Endometrium (tissue), 2 donors: ENCODE measurements around the gene SYT1.
"Not testable (repeated sequence)": the region's sequence is repeated elsewhere in the genome, so short reads cannot be mapped to it uniquely, and the experiment has no call there.

Experiments
- FAIRE-seq: peaks from 2 replicates; lab custom pipeline; 2012; peaks lifted over from hg19 to GRCh38; lab: Jason Lieb, UNC
- donor health status: control.
- donor health status: control.

SYT1 gene

GRCh38 chr12:78968226-78968625, 103.7 kb downstream of the SYT1 start:
- no peak for FAIRE-seq

DNA sequence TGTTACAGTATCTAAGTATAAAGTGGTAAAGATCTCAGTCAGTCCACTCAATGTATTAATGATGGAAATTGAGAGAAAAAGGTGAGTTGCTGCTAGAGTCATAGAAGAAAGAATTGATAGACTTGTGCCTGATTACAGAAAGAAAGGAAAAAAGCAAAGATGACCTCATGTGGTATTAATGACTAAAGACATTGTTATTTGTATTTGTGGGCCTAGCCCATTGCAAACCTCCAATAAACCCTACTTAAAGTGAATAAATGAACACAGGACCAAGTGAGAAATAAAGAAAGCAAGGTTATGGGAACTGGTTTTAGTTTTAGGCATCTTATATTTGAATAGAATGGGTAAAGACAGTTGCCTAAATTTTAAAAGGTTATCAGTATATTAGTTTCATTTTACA, 105.5 kb downstream of the SYT1 start:
- FAIRE-seq: no peak

- no peak for FAIRE-seq
These were observed 112.8 kb downstream of the SYT1 start for GRCh38 chr12:78977304-78977867.

GRCh38 chr12:78994168-78994791, 129.7 kb downstream of the SYT1 start:
- FAIRE-seq: no peak

GRCh38 chr12:79000501-79000900, 135.9 kb downstream of the SYT1 start:
- no peak for FAIRE-seq

DNA sequence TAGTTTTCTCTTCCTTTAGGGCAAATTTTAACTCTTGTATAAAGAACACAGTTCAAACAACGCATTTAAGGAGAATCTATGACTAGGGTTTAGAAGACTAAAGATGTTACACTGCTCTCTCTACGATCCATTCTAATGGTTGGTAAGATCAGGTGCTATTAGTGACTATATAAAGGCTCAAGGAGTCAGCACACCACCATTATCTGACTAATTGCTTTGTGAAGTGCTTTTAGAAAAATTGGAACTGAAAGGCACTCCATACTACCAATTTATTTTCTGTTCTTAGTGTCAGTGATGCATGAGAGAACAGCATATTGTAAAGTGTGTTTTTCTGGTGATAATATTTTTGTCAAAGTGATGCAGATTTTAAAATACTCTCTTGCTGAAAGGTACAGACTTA, 136.8 kb downstream of the SYT1 start:
- no peak for FAIRE-seq

DNA sequence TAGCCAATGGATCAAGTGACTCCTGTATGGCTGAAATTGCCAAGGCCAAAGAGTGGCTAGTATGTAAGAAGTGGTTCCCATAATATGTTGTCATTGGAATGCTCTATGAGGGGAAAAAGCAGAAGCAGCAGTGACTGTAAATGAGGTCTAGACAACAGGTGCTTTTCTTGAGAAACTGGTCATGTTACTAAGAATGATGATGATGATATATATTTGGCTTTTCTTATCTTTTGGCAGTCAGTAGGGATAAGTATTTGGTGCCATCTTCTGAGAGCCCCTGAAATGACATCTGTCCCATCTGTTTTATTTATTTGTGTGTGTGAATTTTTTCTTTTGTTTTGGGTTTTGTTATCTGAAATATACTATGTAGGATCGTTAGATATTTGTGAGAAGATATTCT, 141.7 kb downstream of the SYT1 start:
- no peak for FAIRE-seq

GRCh38 chr12:79008591-79008990, 144.0 kb downstream of the SYT1 start:
- no peak for FAIRE-seq

DNA sequence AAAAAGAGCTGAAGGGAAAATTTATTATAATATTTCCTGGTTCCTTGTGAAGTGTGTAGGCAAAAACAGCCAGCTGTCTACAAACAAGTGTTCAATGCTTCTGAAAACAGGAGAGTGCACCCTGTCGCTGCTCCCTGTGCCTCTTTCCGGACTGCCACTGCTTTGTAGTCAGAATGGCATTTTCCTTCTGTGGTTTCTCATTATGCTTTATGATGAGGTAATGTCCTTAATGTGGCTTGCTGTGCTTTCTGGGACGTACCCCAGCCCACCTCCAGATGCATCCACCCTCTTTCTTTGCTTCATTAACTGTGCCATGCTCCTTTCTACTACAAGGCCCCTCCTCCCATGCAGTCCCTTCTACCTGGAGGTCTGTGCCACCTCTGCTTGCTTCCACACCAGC, 148.1 kb downstream of the SYT1 start:
- FAIRE-seq: no peak

DNA sequence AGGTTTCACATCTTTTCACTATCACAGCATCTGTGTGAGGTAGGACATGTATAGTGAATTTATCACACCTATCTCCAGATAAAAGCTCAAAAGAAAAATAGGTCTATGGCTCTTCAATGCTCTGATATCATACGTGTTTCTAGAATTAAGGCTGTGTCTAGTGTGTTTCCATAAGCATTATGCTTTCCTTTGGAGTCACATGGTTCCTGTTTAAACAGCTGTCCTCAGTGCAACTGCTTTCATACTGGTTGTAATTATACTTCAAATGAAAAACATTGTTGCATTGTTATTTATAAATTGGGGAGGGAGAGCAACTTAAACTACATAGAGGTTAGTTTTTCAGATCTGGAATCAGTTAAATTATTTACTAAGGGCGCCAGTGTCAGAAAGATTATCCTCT, 151.6 kb downstream of the SYT1 start:
- peak; percentile 86 for FAIRE-seq

- no peak for FAIRE-seq
These were observed 155.1 kb downstream of the SYT1 start for GRCh38 chr12:79019672-79020071.

- no peak for FAIRE-seq
These were observed 155.5 kb downstream of the SYT1 start for GRCh38 chr12:79020106-79020505.

GRCh38 chr12:79021021-79021420, 156.4 kb downstream of the SYT1 start:
- no peak for FAIRE-seq

GRCh38 chr12:79023261-79023660, 158.7 kb downstream of the SYT1 start:
- FAIRE-seq: peak; percentile 8

GRCh38 chr12:79023784-79024183, 159.2 kb downstream of the SYT1 start:
- FAIRE-seq: no peak

- no peak for FAIRE-seq
These were observed 169.2 kb downstream of the SYT1 start for GRCh38 chr12:79033788-79034187.

DNA sequence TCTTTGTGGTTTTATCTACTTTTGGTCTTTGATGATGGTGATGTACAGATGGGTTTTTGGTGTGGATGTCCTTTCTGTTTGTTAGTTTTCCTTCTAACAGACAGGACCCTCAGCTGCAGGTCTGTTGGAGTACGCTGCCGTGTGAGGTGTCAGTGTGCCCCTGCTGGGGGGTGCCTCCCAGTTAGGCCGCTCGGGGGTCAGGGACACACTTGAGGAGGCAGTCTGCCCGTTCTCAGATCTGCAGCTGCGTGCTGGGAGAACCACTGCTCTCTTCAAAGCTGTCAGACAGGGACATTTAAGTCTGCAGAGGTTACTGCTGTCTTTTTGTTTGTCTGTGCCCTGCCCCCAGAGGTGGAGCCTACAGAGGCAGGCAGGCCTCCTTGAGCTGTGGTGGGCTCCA, 180.2 kb downstream of the SYT1 start:
- FAIRE-seq: not testable (repeated sequence)

GRCh38 chr12:79045149-79045703, 180.7 kb downstream of the SYT1 start:
- FAIRE-seq: not testable (repeated sequence)

DNA sequence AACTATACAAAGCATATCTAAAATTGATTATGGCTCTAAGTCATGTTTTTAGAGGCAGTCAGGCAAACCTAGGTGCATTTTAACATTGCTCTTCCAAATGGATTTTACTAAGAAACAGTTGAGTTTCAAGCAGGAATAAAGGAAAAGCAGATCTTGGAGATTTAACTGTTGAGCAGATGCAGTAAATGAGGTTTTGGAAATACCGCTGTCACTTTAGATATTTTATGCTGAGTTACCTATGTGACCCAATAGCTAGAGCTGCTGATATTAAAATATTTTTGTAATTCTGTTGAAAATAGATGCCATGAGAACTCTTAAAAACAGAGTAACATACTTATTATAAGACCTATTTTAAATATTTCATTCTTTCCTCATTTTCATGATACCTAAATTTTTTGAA, 181.4 kb downstream of the SYT1 start:
- FAIRE-seq: no peak

DNA sequence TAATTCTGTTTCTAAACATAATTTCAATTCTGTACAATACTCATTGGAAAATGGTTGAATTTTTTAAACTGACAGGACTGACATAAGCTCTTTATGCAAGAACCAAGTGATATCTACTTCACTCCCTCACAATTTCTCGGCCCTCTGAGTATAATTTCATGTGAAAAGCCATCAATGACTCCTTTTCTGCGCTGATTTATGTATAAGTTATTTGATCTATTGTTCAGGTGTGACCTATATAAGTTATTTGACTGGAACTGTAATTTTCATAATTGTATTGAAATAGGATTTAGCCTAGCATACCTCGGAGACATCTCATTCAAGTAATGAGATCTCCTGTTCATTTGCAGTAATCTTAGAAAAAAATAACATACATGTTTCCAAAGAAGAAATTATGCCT, 184.4 kb downstream of the SYT1 start:
- FAIRE-seq: no peak

GRCh38 chr12:79053394-79053793, 188.8 kb downstream of the SYT1 start:
- peak; percentile 93 for FAIRE-seq

DNA sequence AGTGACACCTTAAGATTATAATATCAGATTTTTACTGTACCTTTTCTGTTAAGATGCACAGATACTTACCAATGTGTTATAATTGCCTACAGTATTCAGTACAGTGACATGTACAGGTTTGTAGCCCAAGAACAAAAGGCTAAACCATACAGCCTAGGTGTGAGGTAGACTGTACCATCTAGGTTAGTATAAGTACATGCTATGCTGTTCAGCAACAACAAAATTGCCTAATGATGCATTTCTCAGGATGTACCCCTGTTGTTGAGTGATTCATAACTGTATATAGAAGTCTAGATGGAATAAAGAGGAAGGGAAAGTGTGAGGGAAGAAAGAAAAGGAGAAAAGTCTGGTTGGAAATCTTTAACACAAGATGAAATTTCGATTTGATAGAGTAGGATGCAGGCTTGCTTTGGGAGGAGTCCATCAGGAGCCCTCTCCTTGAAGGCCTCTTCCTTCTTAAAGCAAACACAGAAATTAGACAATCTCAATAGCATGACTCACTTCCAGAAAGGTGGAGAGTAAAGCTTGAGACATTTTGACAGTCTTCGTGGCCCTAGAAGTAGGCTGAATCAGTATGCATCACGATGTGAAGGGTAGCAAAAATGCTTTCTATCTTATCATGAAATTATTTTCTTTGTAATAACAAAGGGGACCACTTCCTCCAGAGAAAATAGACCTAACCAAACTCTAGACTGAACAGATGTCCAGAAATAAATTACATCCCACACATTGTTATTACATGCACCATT, 191.5 kb downstream of the SYT1 start:
- no peak for FAIRE-seq

- FAIRE-seq: peak; percentile 85
These were observed 192.2 kb downstream of the SYT1 start for GRCh38 chr12:79056775-79057174.
